ENCODE measurements around the gene TMEM184B.
A peak's percentile ranks its signal among the peaks of the same experiment; 100 is the strongest.

Gene TMEM184B

GRCh38 chr22:38317122-38317994 lies 44.5 kb upstream of the TMEM184B start, which contains the start of gene CSNK1E:
Gene CSNK1E (minus strand): TSS chr22:38317433. CDS start chr22:38314157, 3,276 bp downstream.
- Histone ChIP-seq H3K36me3 (no peaks in the 10 kb centered on the region), H3K27ac (peak within 1 kb of the TSS; percentile 42), H3K4me1 (ENCODE audit: control insufficient read depth in 1 of 2, insufficient read depth in 1 of 2, low read depth in 1 of 2, low read length in 1 of 2) (peaks cover 28 to 29% of the 10 kb centered on the region in 2 experiments), H3K9me3 (no peaks in the 10 kb centered on the region), H3K27me3 (peaks cover 46% of the 10 kb centered on the region), H3K4me3 (ENCODE audit: low read depth in 1 of 2, low read length in 1 of 2) (peak within 1 kb of the TSS; percentile 59 to 74)
- no peak for TF ChIP-seq CTCF (IDR thresholded peaks at IDR 0.05)

- Histone ChIP-seq H3K27ac (no peak overlapping the region), H3K27me3 (peaks cover 46% of the 10 kb centered on the region)
- TF ChIP-seq CTCF (IDR thresholded peaks at IDR 0.05): no peak
These were observed 43.7 kb upstream of the TMEM184B start for GRCh38 chr22:38316364-38317121.

GRCh38 chr22:38315823-38316363 lies 43.1 kb upstream of the TMEM184B start:
- Histone ChIP-seq H3K4me1 (ENCODE audit: control insufficient read depth in 1 of 2, insufficient read depth in 1 of 2, low read depth in 1 of 2, low read length in 1 of 2) (peaks cover 28 to 29% of the 10 kb centered on the region in 2 experiments), H3K27me3 (peaks cover 46% of the 10 kb centered on the region)
- no peak for TF ChIP-seq CTCF (IDR thresholded peaks at IDR 0.05)

More at GRCh38 chr22:38316364-38317121, 43.7 kb upstream of the TMEM184B start:
- Histone ChIP-seq H3K4me1 (ENCODE audit: control insufficient read depth in 1 of 2, insufficient read depth in 1 of 2, low read depth in 1 of 2, low read length in 1 of 2) (peaks cover 28 to 29% of the 10 kb centered on the region in 2 experiments), H3K4me3 (ENCODE audit: low read depth in 1 of 2, low read length in 1 of 2) (peak overlapping the region; percentile 59 to 74), H3K9me3 (no peaks in the 10 kb centered on the region), H3K36me3 (no peaks in the 10 kb centered on the region)

GRCh38 chr22:38314933-38315822 lies 42.4 kb upstream of the TMEM184B start:
- H3K27me3 ChIP-seq: peaks cover 46% of the 10 kb centered on the region
- H3K4me3 ChIP-seq (ENCODE audit: low read depth in 1 of 2, low read length in 1 of 2): no peak overlapping the region
- H3K36me3 ChIP-seq: no peaks in the 10 kb centered on the region
- H3K9me3 ChIP-seq: no peaks in the 10 kb centered on the region
- no peak for TF ChIP-seq CTCF (IDR thresholded peaks at IDR 0.05)
- H3K4me1 ChIP-seq (ENCODE audit: control insufficient read depth in 1 of 2, insufficient read depth in 1 of 2, low read depth in 1 of 2, low read length in 1 of 2): peaks cover 28 to 29% of the 10 kb centered on the region in 2 experiments
- H3K27ac ChIP-seq: no peak overlapping the region

More at GRCh38 chr22:38315823-38316363, 43.1 kb upstream of the TMEM184B start:
- Histone ChIP-seq H3K27ac (no peak overlapping the region), H3K4me3 (ENCODE audit: low read depth in 1 of 2, low read length in 1 of 2) (peak overlapping the region in 1 of 2 experiments; percentile 74), H3K36me3 (no peaks in the 10 kb centered on the region), H3K9me3 (no peaks in the 10 kb centered on the region)

Measured in neutrophil (primary cell).